ENCODE results near the gene PI4K2A.
A peak's percentile ranks its signal among the peaks of the same experiment; 100 is the strongest.

PI4K2A gene

DNA sequence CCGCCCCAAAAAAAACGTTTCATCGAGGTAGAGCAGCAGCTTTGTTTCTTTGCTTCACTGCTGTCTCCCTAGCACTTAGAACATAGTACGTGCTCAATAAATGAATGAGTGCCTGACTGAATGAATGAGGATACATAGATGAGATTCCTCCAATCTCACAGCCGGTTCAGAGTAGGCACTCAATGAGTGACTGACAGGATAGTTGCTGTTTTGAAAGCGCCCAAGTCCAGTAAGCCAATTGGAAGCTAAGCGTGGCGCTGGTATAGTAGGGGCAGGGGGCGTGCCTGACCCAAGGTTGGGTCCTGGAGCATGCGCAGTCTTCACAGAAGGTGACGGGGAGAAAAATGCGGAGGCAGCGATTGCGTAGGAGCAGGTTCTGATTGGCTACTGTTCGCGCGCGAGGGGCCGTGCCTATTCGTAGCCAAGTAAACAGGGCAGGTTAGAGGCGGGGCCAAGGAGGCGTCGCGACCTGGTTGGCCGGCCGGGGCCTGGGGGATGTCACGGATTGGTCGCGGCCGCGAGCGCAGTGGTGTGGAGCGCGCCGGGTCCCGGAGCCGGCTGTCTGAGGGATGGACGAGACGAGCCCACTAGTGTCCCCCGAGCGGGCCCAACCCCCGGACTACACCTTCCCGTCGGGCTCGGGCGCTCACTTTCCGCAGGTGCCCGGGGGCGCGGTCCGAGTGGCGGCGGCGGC is at the start of gene PI4K2A:
Gene PI4K2A (plus strand): TSS at position 498 of the 694 bp plus-strand sequence. CDS start 72 bp downstream, at position 570.
- peak; percentile 98 for DNase-seq (ENCODE audit: low read depth)

DNA sequence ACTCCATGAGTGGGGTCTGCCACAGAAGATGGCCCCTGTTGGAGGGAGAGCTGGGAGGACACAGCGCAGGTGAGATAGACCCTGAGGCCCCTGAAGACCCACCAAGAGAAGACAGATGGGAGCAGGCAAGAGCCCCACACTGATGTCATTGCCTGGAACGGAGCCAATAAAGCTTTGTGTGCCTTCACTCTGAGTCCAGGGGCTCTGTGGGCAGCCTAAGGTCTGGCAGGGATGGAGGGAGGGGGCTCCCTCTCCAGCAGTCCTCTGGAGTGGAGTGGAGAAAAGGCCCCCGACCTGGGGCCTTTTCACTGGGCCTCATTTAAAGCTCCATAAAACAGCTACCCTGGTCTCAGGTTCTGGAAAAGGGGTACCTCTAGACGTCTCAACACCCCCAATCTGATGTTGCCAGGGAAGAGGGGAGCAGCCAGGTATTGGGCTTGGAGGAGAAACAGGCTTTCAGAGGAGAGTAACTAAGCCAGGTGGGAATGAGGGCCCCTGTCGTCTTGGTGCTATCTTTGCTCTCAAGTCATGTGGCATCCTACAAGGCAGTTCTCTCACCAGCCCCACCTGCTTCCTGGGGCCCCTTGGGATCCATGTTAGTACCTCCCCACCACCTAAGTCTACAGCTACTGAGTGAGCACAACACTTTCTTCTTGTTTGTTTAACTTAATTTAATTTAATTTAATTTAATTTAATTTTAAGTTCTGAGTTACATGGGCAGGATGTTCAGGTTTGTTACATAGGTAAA is 49.5 kb upstream of the PI4K2A start:
- DNase-seq (ENCODE audit: low read depth), result no peak

DNA sequence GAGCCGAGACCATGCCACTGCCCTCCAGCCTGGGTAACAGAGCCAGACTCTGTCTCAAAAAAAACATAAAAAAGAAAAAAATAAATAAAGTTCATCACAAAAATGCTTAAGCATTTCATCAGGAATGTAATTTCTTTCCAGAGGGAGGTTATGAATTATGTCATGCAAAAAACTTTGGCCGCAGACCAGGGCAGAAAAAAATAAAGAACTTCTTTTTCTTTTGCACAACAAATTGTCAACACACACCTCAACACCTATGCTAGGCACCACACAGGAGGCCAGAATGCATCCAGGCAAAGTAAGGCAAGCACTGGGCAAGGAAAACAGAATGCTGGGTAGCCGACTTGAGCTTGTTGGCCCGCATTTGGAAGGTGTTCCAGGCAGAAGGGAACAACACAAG is 47.0 kb upstream of the PI4K2A start:
- no peak for DNase-seq (ENCODE audit: low read depth)

DNA sequence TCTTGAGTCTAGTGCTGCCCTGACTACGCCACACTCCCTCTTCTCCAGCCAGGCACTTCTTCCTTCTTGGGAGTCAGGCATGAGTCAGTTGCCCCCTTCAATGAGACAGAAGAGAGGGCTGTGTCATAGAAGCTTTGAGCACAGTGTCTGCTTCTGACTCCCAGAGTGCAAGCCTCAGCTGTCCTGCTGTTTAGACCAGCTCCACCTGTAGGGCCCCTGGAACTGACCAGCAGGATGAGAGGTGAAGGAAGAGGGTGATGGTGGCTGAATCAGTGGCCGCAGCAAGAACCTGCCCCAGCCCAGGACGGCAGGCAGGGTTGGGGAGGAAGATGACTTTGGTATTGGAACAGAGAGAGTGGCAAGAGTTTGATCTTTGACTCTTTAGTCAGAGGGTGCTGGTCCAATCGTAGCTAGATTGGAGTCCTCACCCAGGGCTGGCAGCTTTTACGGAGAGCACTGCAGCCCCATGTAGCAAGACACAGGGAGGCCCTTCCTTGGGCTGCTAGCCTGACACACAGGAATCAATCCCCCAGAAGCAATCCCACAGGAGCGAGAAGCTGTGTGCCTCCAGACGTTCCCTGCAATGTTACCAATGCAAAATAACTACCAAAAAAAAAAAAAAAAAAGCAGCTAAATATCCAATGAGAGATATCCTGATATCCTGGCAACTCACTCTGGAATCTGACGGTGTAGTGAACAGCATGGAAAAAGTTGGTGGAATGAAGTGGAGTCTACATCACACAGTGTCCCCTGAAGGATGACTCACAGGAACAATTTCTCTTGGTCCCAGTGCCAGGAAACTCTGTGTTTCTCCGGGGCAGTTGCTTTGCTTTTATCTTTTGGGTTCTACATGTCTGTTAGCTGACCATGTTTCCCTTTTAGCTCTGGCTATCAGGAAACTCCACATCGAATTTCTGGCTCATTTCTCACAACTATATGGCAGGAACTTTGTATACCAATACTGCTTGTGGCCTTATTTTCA is 44.1 kb upstream of the PI4K2A start:
- DNase-seq (ENCODE audit: low read depth), result no peak

- DNase-seq (ENCODE audit: low read depth), result no peak
These were observed 42.7 kb upstream of the PI4K2A start for GRCh38 chr10:97597778-97598177.

- no peak for DNase-seq (ENCODE audit: low read depth)
These were observed 41.8 kb upstream of the PI4K2A start for GRCh38 chr10:97598407-97599271.

GRCh38 chr10:97599272-97599619 is 41.2 kb upstream of the PI4K2A start:
- DNase-seq (ENCODE audit: low read depth), result no peak

- no peak for DNase-seq (ENCODE audit: low read depth)
These were observed 39.9 kb upstream of the PI4K2A start for GRCh38 chr10:97600616-97601015.

DNA sequence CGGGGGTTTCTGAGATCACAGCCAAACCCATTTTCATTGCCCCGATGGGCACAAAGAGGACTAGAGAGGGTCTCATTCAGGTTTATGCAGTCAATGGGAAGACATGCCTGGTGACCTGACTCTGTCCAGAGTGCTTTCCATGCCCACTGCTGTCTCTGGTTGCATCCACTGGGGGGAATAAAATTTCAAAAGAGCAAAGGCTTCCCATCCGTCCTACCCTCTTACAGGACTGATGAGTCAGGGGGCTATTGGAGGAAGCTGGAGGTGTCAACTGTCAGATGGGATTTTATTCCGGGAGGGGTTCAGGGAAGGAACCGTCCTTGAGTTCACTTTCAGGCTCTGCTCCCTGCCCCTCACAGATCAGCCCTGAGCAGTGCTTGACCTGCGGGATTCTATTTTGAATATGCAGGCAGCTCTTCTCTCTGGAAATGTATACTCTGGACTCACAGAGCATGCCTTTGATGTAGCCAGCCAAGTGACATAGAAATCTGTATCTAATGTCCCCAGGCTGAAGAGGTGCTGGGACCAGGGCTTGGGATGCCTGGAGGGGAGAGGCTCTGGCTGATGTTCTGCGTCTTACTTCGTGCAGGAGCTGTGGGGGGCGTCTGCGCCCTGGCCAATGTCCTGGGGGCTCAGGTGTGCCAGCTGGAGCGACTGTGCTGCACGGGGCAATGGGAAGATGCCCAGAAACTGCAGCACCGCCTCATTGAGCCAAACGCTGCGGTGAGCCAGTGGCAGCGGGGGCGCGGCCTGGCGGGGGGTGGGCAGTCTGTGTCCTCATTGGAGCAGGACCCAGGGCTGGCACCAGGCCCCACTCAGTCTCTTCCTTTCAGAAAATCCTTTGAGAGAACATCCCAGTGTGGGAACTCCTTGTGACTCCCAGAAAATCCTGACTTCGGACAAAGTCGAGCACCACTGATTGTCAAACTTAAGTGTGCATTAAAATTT is 38.9 kb upstream of the PI4K2A start:
- no peak for DNase-seq (ENCODE audit: low read depth)

- DNase-seq (ENCODE audit: low read depth), result no peak
These were observed 33.3 kb upstream of the PI4K2A start for GRCh38 chr10:97607095-97607636.

DNA sequence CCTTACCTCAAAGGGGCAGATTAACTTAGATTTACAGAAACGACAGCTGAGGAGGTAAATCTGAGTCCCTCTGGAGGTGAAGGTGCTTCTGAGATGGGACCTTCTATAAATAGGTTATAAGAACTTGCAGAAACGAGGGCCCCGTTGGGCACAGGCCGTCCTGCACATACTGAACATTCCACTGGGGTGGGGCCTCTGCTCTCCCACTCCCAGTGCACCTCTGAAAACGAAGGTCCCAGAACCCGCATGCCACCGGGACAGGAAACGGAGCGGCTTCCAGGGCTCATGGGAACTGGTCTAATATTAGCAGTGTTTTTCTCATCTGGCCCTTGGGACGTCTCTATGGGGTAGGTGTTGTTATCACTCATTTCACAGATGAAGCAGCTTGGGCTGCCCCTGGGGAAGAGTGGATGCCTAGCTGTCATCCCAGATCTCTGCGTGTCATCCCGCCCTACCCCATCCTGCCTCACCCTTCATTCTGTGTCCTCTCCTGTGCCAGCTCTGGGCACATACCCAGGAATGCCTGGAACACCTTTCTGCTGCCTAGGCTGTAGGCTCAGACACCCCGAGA is 31.4 kb upstream of the PI4K2A start:
- DNase-seq (ENCODE audit: low read depth), result no peak

DNA sequence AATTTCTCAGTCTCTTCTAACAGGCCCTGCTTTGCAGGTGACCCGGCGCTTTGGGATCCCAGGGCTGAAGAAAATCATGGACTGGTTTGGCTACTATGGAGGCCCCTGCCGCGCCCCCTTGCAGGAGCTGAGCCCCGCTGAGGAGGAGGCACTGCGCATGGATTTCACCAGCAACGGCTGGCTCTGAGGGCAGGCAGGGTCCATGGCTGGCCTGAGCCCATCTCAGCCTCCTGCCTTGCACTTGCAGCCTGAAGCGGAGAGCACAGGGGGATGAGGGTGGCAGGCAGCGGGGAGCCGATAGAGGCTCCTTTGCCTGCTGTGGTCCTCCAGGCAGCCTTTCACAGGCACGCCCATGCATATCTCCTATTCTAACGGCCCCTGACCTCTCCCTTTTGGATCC is 29.0 kb upstream of the PI4K2A start:
- DNase-seq (ENCODE audit: low read depth), result no peak

GRCh38 chr10:97612386-97612785 is 28.1 kb upstream of the PI4K2A start:
- DNase-seq (ENCODE audit: low read depth), result no peak

GRCh38 chr10:97618285-97618684 is 22.2 kb upstream of the PI4K2A start:
- no peak for DNase-seq (ENCODE audit: low read depth)

DNA sequence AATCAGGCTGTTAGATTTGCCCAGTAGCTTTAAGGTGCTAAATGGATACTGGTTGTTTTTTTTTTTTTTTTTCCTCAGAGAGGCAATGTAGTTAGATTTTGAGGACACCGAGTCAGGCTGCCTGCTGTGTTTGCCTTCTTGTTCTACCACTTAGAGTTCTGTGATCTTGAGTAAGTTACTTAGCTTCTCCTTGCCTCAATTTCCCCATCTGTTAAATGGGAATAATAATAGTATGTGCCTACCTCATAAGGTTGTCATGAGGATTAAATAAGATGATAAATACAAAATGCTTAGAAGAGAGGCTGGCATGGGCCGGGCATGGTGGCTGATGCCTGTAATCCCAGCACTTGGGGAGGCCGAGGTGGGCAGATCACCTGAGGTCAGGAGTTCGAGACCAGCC is 21.7 kb upstream of the PI4K2A start:
- no peak for DNase-seq (ENCODE audit: low read depth)

DNA sequence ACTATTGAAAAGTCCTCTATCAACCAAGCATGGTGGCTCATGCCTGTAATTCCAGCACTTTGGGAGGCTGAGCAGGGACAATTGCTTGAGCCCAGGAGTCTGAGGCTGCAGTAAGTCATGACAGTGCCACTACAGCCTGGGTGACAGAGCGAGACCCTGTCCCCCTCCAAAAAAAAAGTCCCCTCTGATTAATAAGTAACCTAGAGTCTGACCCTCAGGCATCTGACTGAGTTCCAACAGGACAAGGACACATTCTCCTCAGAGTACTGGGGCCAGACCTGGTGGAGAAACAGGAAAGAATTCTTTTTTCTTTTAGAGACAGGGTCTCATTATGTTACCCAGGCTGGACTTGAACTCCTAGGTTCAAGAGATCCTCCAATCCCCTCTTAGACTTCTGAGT is 17.2 kb upstream of the PI4K2A start:
- DNase-seq (ENCODE audit: low read depth), result no peak

DNA sequence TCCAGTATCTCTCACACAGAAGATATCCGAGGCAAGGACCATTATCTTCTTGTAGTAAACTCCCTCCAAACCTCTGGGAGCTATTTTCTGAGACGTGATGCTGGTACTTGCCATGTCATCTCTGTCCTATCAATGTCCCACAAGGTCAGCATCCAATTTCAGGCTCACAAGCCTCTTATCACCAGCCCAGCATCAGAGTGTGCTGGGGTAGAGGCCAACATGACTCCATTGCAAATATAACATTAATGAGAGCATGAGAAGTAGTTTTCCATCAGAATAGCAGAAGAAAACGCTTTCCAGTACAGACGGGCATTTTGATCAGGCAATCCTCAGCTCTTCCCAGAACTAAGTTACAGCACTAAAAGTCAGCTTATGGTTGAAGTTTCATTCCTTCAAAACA is 12.7 kb upstream of the PI4K2A start:
- DNase-seq (ENCODE audit: low read depth), result no peak

DNA sequence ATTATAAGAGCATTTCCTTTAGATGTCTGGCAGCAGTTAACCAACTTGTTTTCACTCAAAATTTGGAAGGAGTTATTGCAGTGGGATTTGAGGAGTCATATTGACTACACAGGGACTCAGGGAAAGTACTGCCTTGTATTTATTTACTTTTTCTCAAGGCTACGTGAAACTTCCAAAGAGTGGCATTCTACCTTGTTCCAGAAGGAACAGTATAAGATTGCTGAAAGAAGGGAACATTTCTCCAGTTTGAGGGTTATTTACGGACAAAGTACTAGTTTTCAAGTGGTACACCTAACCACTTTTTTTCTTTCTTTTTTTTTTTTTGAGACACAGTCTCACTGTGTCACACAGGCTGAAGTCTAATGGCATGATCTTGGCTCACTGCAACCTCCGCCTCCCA is 12.2 kb upstream of the PI4K2A start:
- DNase-seq (ENCODE audit: low read depth), result no peak

DNA sequence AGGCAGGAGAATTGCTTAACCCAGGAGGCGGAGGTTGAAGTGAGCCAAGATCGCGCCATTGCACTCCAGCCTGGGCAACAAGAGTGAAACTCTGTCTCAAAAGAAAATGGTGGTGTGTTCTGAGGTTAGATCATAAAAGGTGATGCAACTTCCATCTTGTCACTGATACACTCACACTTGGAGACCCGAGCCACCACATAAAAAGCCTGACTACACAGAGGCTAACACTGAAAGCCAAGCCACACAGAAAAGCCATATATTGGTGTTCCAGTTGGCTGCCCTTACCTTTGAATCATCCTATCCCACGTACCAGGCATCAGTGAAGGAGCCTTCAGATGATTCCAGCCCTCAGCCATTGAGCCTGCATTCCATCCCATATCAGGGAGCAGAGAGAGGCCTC is 11.2 kb upstream of the PI4K2A start:
- DNase-seq (ENCODE audit: low read depth), result no peak

DNA sequence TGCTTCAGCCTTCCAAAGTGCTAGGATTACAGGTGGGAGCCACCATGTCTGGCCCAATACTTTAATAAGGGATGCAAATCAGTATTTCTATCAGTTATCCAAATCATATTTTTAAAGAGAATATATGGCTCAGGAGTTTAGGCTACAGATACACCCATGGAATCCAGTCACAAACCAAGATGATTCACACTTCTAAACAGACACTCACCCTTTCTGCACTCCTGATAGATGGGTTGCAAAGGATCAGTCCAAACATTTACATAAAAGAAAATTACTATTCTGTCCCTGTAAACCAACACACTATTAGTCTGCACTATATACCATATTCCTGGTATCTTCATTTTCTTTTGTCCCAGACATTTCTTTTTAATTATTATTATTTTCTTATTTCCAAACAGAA is 9.4 kb upstream of the PI4K2A start:
- no peak for DNase-seq (ENCODE audit: low read depth)

All from stimulated activated CD8-positive, alpha-beta memory T cell treated with anti-CD3 and anti-CD28 coated beads, Interleukin-4, amount 100 ng/mL, for 24 hours (primary cell).